HG03457 (cell line): ENCODE measurements around the gene TPRG1.
A peak's percentile ranks its signal among the peaks of the same experiment; 100 is the strongest.

Experiments
- ATAC-seq: cut with Tn5 transposase; IDR thresholded peaks from one replicate; pipeline ENCODE4 v1.9.1; 2021; ENCODE audit warnings: moderate number of reproducible peaks; ENCODE audit not compliant: unreplicated experiment

Gene TPRG1, protein sequence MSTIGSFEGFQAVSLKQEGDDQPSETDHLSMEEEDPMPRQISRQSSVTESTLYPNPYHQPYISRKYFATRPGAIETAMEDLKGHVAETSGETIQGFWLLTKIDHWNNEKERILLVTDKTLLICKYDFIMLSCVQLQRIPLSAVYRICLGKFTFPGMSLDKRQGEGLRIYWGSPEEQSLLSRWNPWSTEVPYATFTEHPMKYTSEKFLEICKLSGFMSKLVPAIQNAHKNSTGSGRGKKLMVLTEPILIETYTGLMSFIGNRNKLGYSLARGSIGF

DNA sequence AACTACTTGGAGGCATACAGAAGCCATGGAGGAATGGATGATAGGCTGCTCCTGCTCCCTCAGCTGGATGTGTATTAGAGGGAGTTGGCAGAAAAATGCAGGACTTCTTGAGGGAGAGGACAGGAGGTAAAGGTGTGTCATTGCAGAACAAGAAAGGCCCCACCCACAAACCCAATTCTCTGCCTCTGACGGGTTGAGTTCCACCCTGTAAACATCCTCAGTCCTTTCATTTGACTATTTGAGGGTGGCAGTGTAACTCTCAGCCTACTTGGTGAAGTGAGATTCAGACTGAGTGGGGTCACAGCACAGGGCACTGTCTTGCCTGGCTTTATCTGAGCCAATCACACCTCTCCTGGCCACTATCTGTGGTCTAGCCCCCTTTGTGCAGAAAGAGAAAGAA lies at the start of gene TPRG1:
Gene TPRG1, plus strand, starts transcription at position 265 of the 400 bp plus-strand sequence. CDS start 35,414 bp downstream, outside the sequence.
- no peak for ATAC-seq

DNA sequence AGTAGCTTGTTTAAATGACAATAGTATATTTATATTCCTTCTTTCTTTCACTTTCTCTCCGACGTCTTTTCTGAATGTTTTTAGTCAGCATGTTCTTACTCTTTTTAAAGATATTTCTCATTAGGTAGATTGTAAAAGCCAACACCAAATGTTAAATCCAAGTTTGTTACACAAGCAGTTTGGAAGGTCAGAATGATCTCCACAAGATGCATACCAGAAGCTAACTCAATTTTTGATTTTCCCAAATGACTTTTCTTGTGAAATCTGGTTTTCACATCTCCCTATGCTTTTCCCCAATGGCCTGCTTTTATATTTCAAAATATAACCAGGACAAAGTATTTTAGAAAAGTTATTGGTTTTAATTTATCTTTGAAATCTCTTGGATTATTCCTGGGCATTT lies 49.7 kb upstream of the TPRG1 start:
- ATAC-seq, result no peak

DNA sequence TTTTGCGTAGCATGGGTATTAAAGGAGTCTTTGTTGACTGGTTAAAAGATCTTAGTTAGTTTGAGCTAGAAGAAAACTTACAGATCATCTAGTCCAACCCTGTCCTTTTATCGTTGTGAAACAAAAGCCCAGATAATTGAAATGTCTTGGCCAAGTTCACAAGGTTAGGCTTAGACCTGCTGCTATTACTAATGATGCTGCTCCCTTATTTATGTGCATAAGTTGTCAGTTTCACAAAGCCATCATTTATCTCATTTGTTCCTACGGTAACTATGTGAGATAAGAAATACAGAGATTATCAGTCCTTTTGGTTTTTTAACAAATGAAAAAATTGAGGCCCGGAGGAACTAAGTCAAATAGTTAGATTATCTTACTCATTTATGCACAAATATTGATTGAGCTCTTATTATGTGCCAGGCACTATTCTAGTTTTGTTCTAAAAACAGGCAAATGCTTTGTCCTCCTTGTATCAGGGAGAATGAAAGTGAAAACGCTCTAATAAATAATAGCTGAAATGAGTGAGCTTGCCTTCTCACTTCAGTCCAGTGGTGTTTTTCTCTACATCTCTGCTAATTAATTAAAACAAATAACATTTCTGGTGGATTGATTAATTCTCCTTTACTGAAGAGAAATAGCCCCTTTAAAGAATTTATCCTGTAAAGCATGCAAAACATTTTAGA lies 49.1 kb upstream of the TPRG1 start:
- ATAC-seq, result no peak

DNA sequence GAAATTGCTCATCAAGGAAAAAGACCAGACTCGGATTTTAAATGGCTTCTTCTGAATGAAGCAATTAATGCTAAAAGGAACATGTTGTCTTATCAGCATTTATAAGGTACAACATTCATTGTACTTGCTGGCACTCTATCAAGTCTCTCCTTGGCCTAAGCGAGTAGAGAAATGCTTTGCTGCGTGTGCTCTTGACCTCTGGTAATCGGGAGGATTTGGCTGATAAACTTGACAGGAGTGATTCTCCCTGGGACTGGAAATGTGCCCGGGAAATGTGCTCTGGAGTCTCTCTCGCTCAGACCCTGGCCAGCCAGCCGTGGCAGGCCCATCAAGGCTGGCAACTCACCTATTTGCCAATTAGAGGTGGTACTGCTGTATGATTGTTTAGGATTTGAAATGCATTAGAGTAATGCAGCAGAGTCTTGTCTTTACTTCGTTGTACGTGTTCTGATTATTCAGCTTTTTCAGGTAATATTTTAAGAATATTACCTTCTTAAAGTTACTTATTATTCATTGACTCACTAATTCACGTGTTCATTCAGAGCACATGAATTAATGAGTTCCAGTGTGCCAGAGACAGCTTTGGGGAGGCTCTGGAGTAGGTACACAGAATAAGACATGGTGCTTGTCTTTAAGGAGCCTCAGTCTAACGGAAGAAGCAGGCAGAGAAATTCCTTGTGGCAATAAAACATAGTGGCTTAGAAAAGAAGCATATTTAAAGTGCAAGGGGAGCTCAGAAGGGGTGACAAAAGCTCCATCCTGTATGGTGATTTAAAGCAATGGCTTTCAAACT lies 48.0 kb upstream of the TPRG1 start:
- no peak for ATAC-seq

DNA sequence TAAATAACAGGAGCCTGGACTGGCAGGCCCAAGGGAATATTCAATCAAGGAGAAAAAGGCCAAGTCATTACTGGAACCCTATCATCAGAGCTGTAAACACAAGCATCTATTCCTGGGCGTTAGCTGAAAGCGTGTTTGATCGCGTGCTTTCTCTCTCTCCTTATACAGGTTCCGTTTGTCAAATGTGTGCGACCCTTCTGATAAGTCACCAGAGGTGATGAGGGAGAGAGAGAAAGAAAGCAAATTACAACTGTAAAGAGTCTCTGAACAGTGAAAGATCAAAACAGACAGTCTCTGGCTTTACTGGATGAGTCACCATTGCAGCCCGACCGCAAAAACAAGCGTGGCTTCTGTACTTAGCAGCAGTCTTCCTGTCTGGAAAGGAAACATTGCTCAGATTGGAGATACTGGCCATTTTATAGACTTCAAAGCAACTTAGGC lies 39.5 kb upstream of the TPRG1 start:
- peak; percentile 90 for ATAC-seq

DNA sequence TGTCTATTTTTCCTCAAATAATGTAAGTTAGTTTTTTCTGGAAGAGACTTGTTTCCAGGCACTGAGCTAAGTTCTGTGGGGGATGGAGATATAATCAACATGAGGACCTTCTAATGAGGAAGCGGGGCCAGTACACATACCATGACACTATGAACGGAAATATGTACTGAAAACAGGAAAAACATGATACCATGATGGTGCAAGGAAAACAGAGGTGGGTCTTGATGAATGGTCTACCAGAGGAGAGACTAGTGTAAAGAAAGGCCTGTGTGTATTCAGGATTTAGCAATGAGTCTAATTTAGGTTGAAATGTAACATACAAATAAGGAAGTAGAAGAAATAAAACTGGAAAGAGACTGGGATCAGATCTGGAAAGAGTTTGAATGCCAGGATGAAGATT lies 38.9 kb upstream of the TPRG1 start:
- no peak for ATAC-seq

DNA sequence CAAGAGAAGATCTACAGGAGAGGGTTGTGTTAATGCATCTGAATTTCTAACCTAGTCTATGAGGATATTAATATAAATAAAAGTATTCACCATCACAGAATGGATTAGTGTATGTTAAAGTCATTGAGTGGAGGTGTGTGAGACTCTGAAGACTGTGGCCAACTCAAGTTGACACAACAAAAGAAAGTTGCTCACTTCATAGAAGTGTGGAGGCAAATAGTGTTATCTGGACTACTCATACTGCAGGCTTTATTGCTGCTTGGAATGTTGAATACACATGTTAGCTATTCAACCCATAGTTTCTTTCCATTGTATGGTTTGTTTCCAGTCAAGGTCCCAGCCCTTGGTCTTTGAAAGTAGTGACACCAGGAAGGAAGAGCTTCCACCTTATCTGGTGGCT lies 38.0 kb upstream of the TPRG1 start:
- ATAC-seq, result no peak

DNA sequence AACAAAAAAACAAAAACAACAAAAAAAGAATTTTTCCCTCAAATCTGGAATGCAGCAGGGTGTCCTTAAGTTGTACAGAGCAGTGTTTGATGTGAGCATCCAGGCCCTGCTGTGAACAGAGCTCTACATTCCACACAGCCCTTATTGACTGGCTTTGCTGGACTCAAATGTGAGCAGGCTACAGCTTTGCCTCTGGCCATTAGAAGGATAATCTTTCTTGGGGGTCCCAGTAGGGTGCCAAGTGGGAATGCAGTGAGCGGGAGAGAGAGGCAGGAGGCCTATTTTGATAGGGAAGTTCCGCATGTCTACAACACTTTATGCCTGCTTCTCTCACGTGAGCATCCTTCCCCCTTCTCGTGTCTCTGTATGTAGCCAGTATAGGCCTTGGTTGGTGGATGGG lies 34.4 kb upstream of the TPRG1 start:
- no peak for ATAC-seq

DNA sequence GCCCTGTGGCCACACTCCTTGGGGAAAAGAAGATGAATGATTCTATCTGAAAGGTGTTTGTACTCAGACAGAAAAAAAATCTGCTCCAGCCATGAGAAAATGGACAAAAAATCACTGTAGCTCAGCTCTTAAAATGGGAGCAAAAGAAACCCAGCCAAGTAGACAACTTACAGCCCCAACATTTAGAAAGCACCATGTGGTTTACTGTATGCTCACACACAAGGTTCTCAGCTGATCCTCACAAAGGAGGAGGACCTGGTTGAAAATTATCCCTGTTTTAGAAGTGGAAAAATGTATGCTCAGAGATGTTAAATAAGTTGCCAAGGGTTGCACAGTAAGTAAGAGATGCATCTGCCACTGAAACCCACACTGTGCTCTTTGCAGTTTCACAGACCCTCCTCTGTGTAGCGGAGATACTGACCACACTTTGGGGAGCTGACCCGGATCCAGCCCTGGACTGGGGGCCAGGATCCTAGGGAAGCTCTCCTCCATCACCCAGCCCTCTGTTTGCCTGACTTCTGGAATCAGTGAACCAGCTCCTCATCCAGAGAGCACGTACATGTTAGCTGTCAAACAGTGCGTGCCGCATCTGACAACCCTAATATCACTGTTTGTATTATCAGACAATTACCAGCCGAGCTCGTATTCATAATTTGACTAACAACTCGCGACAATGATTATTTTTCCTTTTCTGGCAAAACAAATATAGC lies 32.7 kb upstream of the TPRG1 start:
- no peak for ATAC-seq

DNA sequence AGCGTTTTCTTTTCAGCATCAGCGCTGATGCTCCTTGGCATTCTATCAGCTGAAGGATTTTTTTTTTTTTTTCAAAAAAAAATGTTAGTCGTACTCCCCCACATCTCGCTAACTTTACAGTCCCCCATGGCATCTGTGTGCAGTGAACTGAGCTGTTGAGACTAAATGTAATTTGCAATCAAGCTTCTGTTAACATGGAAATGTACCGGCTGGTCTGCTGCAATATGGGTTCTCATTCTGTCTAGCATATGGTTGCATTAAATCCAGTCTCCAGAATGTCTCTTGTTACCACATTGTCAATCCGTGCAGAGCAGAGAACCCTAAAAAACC lies 32.2 kb upstream of the TPRG1 start:
- ATAC-seq, result no peak

DNA sequence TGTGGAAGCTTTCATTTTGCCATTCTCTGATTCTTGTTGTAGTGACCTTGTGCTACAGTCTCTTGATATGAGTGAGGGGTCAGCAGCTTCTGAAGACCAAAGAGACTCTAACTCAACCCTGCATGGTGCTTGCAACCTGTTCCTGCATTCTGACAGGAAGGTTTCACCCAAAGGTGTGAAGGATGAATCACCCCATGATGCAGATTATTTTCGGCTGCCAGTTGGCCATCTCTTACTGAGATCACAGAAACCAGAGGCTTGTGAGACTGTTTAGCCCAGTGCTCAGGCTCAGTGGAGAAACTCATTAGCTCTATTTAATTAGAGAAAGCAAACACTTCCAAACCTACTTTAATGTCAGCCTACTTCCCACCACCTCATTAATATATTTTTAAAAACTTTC lies 29.2 kb upstream of the TPRG1 start:
- ATAC-seq, result no peak

DNA sequence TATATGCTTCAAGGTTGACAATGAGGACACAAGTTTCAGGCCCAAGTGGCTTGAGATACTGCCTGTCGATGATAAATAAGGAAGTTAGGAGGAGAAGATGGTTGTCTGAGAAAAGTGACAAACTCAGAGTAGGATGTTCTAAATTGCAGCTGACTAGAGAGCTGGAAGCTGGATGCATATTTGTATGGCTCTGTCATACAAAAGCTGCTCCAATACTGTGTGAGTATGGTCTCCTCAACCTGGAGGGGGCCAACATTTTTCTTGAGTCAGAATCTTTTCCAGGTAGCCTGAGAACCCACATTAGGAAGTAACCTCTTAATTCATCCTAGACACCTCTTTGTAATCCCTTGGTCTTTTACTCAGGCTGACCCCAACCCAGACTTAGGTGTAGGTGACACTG lies 28.4 kb upstream of the TPRG1 start:
- ATAC-seq, result no peak

DNA sequence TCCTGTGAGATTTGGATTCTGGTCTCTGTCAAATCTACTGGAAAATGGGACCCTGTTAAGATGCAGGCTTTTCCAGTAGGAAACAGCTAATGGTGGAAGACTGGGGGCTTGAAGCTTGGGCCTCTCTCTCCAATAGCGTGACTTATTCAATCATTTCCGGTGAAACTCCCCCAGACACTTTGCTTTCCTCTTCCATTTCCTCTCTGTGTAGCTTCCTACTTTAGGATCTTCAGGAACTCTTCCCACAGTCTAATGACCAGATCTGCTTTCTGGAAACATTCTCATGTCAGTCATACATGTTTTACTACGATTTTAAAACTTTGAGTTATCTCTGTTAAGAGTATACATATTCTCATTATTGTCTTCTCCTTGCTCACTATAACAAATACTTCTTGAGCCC lies 28.0 kb upstream of the TPRG1 start:
- no peak for ATAC-seq

DNA sequence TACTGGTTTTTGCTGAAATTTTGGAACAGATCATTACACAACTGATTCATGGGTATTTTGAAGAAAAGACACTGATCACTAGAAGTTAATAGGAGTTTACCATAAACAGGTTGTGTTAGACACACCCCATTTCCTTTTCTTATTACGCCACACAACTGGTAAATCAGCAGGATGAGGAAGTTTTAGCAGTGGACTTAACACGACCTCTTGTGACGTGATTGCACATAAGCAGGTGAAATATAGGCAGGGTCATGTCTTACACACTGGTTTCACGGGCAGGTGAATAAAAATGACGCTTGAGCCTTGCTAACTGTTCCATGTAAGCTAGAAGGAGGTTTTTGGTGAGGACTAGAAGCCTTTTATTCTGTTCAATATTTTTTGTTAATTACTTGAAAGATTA lies 27.1 kb upstream of the TPRG1 start:
- ATAC-seq, result no peak

DNA sequence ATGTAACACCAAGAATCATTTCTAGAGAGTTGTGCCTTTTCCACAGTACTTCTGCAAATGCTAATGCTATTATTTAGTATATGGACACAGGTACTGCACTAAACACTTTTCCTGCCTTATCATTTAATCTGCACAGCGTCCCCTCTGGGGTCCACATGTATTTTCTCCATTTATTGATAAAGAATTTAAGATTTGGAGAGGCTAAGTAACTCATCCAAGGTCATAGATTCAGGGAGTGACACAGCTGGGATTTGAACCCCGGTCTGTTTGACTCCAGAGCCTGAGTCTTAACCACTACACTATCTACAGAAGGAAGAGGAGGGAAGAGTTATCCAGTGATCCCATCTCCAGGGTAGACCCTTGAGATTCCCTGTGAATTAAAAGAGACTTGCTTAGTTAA lies 24.9 kb upstream of the TPRG1 start:
- ATAC-seq, result no peak

DNA sequence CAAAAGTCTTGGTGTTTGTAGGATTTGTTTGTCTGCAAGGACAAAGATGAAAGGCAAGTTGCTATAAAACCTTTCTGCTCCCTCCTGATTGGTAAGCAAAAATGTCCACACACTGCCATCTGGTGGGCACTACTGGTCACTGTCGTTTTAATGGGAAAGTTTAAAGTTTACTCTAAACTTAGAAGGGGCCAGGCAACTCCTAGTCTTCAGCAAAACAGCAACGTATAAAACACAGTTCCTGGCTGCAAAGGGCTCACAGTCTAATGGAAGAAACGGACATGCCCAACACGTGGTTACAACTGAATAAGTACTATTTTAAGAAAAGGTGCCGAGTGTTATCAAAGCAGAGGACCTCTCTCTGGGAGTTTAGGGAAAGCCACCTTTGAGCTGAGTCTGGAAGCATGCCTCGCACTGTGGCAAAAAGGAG lies 23.7 kb upstream of the TPRG1 start:
- peak; percentile 72 for ATAC-seq

DNA sequence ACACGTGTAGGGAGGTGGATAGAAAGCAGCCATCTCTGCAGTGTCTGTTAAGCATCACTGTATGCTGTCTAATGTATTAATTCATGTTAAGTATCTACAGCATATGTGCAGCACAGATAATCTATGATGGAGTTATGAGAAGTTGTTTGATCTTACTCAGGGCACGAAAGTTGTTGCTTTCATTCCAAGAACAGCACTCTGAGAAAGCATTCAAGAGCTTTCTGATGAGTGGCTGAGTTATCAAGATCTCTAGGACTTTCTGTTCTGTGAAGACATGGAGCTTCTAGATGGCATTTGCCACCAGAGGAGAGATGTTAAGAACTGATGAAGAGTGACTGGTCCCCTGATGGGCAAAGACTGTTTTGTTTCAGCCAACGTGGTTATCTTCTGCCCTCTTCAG lies 22.6 kb upstream of the TPRG1 start:
- ATAC-seq, result no peak

DNA sequence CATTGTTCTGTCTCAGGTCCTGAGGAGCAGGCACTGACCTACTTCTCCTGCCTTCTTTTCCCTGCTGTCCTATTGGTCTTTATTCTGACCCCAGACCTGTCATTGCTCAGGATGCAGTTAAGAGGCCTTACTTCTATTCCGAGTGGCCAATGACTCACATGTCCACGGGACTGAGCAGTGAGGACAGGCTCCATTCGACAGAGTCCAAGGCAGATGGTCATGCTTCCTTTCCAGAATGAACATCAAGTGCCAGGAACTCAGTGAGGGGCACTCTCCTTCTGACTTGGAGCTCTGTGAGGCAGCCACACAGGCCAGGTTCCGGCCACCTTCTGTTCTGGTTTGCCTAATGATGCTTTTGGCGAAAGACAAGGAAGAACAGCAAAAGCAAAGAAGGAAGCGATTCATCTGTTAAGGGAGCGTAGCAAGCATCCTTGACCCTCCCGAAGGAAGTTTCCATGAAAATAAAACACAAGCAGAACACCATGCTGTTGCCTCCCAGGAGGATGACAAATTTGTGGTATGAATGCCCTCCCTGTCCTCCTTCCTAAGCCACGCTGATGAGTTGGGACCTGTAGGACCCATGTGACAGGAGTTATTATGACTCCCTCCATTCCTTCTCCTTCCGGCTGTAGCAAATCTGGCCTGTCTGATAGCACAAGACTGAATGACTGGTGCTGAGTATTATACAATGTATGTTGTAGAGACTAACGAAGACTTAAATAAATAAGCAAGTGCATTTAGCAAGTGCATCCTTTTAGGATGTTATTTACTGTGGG lies 14.4 kb upstream of the TPRG1 start:
- no peak for ATAC-seq

DNA sequence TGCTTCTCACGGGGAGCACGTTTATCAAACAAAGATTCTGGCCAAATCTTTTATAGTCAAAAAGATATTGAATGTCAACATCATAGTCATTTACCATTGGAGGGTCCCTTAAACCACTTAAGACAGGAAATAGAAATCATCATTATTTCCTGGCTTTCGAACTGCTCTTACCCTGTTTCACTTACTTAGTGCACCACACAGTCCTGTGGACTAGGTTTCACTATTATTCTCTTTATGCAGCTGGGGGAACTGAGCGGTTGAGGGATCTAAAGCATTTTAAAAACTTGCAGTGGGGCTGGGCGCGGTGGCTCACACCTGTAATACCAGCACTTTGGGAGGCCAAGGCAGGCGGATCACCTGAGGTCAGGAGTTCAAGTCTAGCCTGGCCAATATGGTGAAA lies 13.7 kb upstream of the TPRG1 start:
- no peak for ATAC-seq

DNA sequence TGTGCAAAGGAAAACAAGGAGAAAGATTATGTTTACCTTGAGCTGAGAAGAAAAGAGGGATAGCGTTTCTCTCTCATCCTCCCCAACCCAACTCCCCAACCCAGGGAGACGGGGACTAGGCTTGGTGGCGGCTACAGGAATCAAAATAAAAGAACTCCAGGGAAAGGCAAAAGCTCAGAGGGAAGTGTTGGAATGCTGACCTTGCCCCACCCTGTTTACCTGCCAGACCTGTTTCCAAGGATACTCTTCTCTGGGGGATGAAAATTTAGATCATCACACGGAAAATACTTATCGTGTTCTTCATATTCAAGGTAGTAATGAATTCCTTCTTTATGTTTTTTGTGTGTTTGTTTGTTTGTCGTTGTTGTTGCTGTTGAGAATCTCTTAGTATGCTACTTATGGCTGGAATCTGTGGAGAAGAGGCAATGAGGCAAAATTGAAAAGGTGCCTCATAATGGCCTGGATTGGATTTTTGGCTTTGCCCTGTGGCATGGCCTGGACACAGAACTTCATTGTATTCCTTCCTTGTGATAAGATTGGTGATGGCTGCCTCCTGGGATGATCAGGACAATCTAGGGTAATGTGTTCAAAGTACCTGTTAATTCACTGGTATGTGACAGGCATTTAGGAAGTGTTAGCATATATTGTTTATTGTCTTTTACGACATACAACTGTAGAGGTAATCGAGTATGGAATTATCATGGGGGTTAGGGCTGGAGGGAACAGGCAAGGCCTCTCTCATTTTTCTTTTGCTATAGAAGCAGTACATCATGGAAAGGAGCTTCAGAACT lies 11.1 kb upstream of the TPRG1 start:
- no peak for ATAC-seq
